Kidney glomerular epithelial cell (primary cell): ENCODE measurements around the gene AMFR.

Source experiments
- DNase-seq: peaks from one replicate; lab custom pipeline; 2025; lab: John Stamatoyannopoulos, UW

Gene AMFR

GRCh38 chr16:56347166-56347565, 78.2 kb downstream of the AMFR start:
- DNase-seq: no peak

GRCh38 chr16:56346131-56346890, 79.0 kb downstream of the AMFR start:
- no peak for DNase-seq

- no peak for DNase-seq
These were observed 79.8 kb downstream of the AMFR start for GRCh38 chr16:56345406-56346050.

GRCh38 chr16:56344518-56345405, 80.6 kb downstream of the AMFR start:
- DNase-seq: no peak

- DNase-seq: no peak
These were observed 81.5 kb downstream of the AMFR start for GRCh38 chr16:56343661-56344517.

- no peak for DNase-seq
These were observed 83.5 kb downstream of the AMFR start for GRCh38 chr16:56341656-56342399.

DNA sequence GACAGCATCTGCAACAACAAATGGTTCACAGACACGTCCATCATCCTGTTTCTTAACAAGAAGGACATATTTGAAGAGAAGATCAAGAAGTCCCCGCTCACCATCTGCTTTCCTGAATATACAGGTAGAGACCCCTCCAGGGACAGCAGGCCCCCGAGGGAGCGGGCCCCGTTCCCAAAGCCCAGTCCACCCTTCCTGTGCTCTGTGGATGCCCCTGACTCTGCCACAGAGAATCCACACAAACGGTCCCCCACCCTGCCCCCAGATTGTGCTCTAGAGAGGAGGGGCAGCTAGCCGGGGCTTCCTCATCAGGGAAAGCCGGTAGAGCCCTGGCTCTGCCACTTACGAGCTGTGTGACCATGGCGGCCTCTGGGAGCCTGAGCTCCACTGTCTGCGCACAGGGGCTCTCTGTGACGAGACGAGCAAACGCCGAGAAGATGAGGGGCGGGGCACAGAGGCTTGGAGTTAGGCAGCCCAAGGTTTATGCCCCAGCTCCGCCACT, 84.4 kb downstream of the AMFR start:
- DNase-seq: no peak

DNA sequence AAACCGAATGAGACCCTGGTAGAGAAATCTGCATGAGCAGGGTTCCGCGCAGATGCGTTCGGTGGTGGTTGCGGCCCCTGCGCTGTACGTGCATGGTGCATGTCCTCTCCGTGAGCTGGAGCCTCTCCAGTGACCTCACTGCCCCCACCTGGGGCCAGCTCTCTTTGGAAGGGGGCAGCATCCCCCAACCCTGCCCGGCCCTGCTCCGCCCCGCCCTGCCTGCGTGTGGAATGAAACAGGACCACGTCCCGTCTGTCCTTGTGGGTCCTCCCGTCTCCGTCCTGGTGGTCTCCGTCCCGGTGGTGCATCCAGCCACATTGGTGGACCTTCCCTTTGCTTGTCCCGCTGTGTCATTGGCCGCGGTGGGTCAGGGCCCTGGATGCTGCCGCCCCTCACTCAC, 84.9 kb downstream of the AMFR start:
- no peak for DNase-seq

GRCh38 chr16:56339431-56340195, 85.7 kb downstream of the AMFR start:
- DNase-seq: no peak

GRCh38 chr16:56338566-56339318, 86.6 kb downstream of the AMFR start:
- DNase-seq: no peak

DNA sequence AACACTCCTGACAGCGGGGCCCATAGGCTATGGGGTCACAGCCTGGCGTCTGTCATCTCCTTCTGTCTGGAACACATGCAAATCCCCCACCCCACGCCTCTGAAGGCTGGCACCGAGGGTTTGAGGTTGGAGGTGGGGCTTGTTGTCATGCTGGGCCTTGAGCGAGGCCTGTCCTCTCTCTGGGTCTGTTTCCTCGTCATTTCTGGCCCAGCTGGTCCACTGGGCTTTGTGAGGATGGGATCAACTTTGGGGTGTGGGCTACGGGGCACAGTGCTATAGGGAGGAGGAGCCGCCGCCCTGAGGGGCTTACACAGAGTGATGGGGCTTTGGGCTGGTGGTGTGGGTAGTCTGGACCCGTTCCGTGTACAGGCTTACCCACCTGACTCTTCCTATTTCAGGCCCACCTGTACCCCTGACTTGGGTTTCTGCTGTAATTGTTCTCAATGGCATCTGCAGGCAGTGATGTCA, 87.5 kb downstream of the AMFR start:
- DNase-seq: no peak

- DNase-seq: no peak
These were observed 88.1 kb downstream of the AMFR start for GRCh38 chr16:56337131-56337857.

GRCh38 chr16:56336711-56337110, 88.6 kb downstream of the AMFR start:
- no peak for DNase-seq

DNA sequence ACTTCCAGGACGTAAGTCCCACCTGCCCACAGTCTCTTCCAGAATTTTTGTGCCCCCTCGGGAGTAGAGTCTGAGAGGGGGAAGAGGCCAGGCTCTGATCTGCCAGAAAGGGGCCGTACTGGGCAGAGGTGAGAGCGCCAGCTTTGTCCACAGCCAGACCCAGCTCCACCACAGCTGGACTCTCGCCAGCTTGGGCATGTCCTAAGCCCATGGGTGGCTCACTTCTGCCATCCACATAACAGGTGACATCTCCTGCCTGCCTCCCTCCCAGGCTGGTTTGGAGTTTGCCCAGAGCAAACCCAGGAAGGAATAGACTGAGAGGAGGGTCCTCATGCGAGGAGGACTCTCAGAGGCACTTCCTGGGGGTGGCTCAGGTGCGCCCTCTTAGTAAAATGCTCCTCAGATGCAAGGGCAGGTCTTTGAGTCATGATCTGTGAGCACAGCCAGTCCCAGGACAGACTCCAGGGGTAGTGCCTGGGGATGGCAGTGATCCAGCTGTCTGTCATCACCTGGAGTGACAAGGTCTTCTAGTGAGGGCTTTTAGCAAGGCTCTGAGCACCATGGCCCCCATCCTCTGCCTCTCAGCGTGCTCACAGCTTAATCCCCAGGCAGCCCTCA, 89.2 kb downstream of the AMFR start:
- no peak for DNase-seq

DNA sequence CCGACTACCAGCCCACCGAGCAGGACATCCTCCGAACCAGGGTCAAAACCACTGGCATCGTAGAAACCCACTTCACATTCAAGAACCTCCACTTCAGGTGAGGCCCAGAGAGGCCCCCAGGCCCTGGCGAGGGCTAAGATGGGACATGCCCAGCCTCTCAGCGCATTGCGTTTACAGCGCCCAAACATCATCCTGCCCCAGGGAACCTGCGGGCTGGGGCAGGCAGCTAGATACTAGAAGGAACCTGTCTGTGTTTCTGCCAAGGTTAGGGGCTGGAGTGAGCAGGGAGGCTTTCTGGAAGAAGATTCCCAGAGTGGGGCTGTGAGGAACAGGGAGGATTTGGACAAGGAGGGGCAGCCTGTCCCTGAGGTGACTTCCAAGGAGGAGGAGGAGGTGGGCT, 90.6 kb downstream of the AMFR start:
- DNase-seq: no peak

- peak; percentile 47 for DNase-seq
These were observed 92.8 kb downstream of the AMFR start for GRCh38 chr16:56332464-56333079.

DNA sequence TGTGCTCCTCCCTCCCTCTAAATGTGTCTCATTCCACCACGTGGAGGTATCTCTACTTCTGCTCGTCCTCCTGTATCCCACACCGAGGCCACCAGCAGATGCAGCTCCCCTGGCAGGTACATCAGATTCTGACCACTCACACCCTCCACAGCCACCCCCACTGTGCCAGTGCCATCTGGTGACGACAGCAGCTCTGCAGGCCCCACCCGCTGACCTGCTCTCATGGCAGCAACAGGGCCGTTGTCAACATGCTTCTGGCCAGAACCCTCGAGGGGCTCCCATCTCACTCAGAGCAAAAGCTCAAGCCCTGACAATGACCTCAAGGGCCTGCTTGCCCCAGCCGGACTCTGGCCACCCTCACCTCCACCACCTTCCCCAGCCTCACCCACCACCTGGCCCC, 93.4 kb downstream of the AMFR start:
- DNase-seq: no peak

- DNase-seq: no peak
These were observed 93.9 kb downstream of the AMFR start for GRCh38 chr16:56331399-56331798.
